Upper lobe of left lung (tissue), 6 donors: ENCODE data around the gene SF3A2. TPM values are rescaled to one million over a fixed set of nuclear protein-coding genes. Genes with fewer than 3 reads are reported as not detected.

Source experiments
- ATAC-seq, 2 donors: fragments of 200-7000 bp; cut with Tn5 transposase; one replicate each; pipeline ENCODE4 v1.9.1; 2022; ENCODE audit warnings: mild to moderate bottlenecking in 2 of 2, moderate library complexity in 2 of 2; ENCODE audit not compliant: low FRiP score in 2 of 2
- DNase-seq, 2 donors: peaks; one replicate each; pipeline ENCODE4 v3.0.0-alpha.2; 2019 to 2020
- H3K27ac ChIP-seq, 4 donors: fragments of 200-600 bp; sonication (generic); one replicate each; pipeline ENCODE4 v1.5.1; 2016 to 2019
- H3K27me3 ChIP-seq, 4 donors: fragments of 200-600 bp; sonication (generic); one replicate each; pipeline ENCODE4 v1.5.1; 2017 to 2019
- H3K36me3 ChIP-seq, 4 donors: fragments of 200-600 bp; sonication (generic); one replicate each; pipeline ENCODE4 v1.5.1; 2016 to 2019
- H3K4me1 ChIP-seq, 4 donors: fragments of 200-600 bp; sonication (generic); one replicate each; pipeline ENCODE4 v1.5.1; 2018 to 2019
- H3K4me3 ChIP-seq, 4 donors: fragments of 200-600 bp; sonication (generic); one replicate each; pipeline ENCODE4 v1.5.1; 2017 to 2019; ENCODE audit warnings: mild to moderate bottlenecking in 2 of 4, moderate library complexity in 1 of 4
- H3K9me3 ChIP-seq, 4 donors: fragments of 200-600 bp; sonication (generic); one replicate each; pipeline ENCODE4 v1.5.1; 2018 to 2019
- CTCF ChIP-seq, 6 experiments: fragments of 450-650 bp in 4 of 6; fragments of 200-600 bp in 2 of 6; sonication (generic) in 2 of 6; IDR thresholded peaks; one replicate each; pipeline ENCODE4 v1.5.1; 2016 to 2019; ENCODE audit warnings: antibody characterized with exemption in 6 of 6
- EP300 ChIP-seq, 4 donors: sonication (generic); formaldehyde crosslinking; IDR thresholded peaks; one replicate each; pipeline ENCODE4 v1.5.1; 2017; ENCODE audit warnings: antibody characterized with exemption in 4 of 4, control low read depth in 2 of 4
- POLR2A ChIP-seq, 4 donors: fragments of 450-650 bp; IDR thresholded peaks; one replicate each; pipeline ENCODE4 v1.5.1; 2016 to 2017; ENCODE audit warnings: antibody characterized with exemption in 4 of 4, mild to moderate bottlenecking in 2 of 4
- POLR2AphosphoS5 ChIP-seq, 2 donors: sonication (generic); formaldehyde crosslinking; IDR thresholded peaks; one replicate each; pipeline ENCODE4 v1.5.1; 2017; ENCODE audit warnings: antibody characterized with exemption in 2 of 2
- WGBS, 2 donors: methylation state at CpG; one replicate each; pipeline ENCODE4 v1.1.5; 2017 to 2018; 5-methylcytosine and 5-hydroxymethylcytosine counted together
- small RNA-seq, 4 donors: library from RNA; depleted of rRNA; stranded (forward); fragments of <200 nt; gene quantifications; one replicate each; pipeline ENCODE3, GENCODE V24; 2016
- total RNA-seq, 6 donors: library from RNA; depleted of rRNA in 4 of 6; stranded (reverse); fragments of >200 nt in 4 of 6; gene quantifications; one replicate each; pipeline versions ENCODE4 v1.1.0 to v1.2.1, GENCODE V29; 2016 to 2021
- donor health status: DM: no; HTN: no; CAD: no; lungs with moderate emphysema.
- donor health status: DM: no; HTN: yes; CAD: no; lungs with severe emphysema.

Gene SF3A2
- total RNA-seq, 6 donors from 2014 or later, result 39.8 to 104 (median 70.7) TPM

- ATAC-seq, result peak in 1 of 2 donors; percentile 43
- H3K36me3 ChIP-seq, result no peaks in the 10 kb centered on the region
- DNase-seq, result no peak
- H3K9me3 ChIP-seq, result no peaks in the 10 kb centered on the region
- no peak overlapping the region for H3K27ac ChIP-seq
- 39 to 44% methylated on average over 8 to 24 of the region's 26 CpGs for WGBS, 2 donors
- TF ChIP-seq POLR2A (IDR thresholded peaks at IDR 0.05), result no peak
- TF ChIP-seq EP300 (IDR thresholded peaks at IDR 0.05), result no peak
- TF ChIP-seq CTCF (IDR thresholded peaks at IDR 0.05), result no peak
- no peak for TF ChIP-seq POLR2AphosphoS5 (IDR thresholded peaks at IDR 0.05)
- H3K4me1 ChIP-seq, result peaks cover 22 to 33% (median 27%) of the 10 kb centered on the region in 4 donors
- H3K4me3 ChIP-seq, result no peak overlapping the region
- peaks cover 0 to 22% (median 17%) of the 10 kb centered on the region in 4 donors for H3K27me3 ChIP-seq
Observed at GRCh38 chr19:2294687-2295335, 58.2 kb downstream of the SF3A2 start.

GRCh38 chr19:2296141-2296540 lies 59.5 kb downstream of the SF3A2 start:
- Histone ChIP-seq H3K36me3 (no peaks in the 10 kb centered on the region), H3K4me3 (no peak overlapping the region), H3K27me3 (peaks cover 0 to 12% (median 7%) of the 10 kb centered on the region in 4 donors), H3K9me3 (no peaks in the 10 kb centered on the region), H3K4me1 (peaks cover 9 to 20% (median 14%) of the 10 kb centered on the region in 4 donors), H3K27ac (no peak overlapping the region)
- no peak for DNase-seq
- 80 to 83% methylated on average over 6 to 16 of the region's 16 CpGs for WGBS, 2 donors
- TF ChIP-seq POLR2AphosphoS5 (IDR thresholded peaks at IDR 0.05), result no peak
- TF ChIP-seq CTCF (IDR thresholded peaks at IDR 0.05), result no peak
- TF ChIP-seq EP300 (IDR thresholded peaks at IDR 0.05), result no peak
- no peak for TF ChIP-seq POLR2A (IDR thresholded peaks at IDR 0.05)
- ATAC-seq, result no peak

Small RNAs within 50 kb of the gene (small RNA-seq; reads per million reads assigned to genes)
- 0.22 to 1.4 (median 0.38) reads per million in 4 donors for gene MIR1227

Other genes with a start within 250 kb of the SF3A2 start
- 10 to 100 TPM; 49.0 to 87.3 (median 69.8) TPM for gene BTBD2, start 221.1 kb upstream of the SF3A2 start, total RNA-seq
- gene MKNK2, start 185.6 kb upstream of the SF3A2 start, total RNA-seq, result 100 to 1,000 TPM; 200 to 397 (median 264) TPM
- gene MOB3A, start 140.5 kb upstream of the SF3A2 start, total RNA-seq, result 100 to 1,000 TPM in 1 of 6 donors, 10 to 100 TPM in 5; 35.4 to 107 (median 60.7) TPM
- gene IZUMO4, start 139.9 kb upstream of the SF3A2 start, total RNA-seq, result 10 to 100 TPM in 2 of 6 donors, 1 to 10 TPM in 3, under 1 TPM in 1; 0.59 to 61.8 (median 6.4) TPM
- 100 to 1,000 TPM in 5 of 6 donors, 10 to 100 TPM in 1; 73.5 to 180 (median 115) TPM for gene AP3D1, start 85.3 kb upstream of the SF3A2 start, total RNA-seq
- gene DOT1L, start 72.9 kb upstream of the SF3A2 start, total RNA-seq, result 100 to 1,000 TPM in 1 of 6 donors, 10 to 100 TPM in 5; 30.3 to 104 (median 37.2) TPM
- 100 to 1,000 TPM in 2 of 6 donors, 10 to 100 TPM in 4; 67.2 to 114 (median 79.3) TPM for gene PLEKHJ1, start 495 bp upstream of the SF3A2 start, total RNA-seq
- gene AMH, start 12.5 kb downstream of the SF3A2 start, total RNA-seq, result 1 to 10 TPM; 1.1 to 6.3 (median 3.2) TPM
- gene JSRP1, start 19.6 kb downstream of the SF3A2 start, total RNA-seq, result 1 to 10 TPM in 3 of 6 donors, not detected in 3; 1.2 to 3.7 (median 1.7) TPM
- gene PEAK3, start 45.4 kb downstream of the SF3A2 start, total RNA-seq, result 1 to 10 TPM; 2.4 to 8.6 (median 4.6) TPM
- gene LINGO3, start 71.3 kb downstream of the SF3A2 start, total RNA-seq, result under 1 TPM in 3 of 6 donors, not detected in 3; 0.10 to 0.61 (median 0.17) TPM
- 100 to 1,000 TPM in 2 of 6 donors, 10 to 100 TPM in 4; 58.6 to 127 (median 89.8) TPM for gene LSM7, start 91.8 kb downstream of the SF3A2 start, total RNA-seq
- 100 to 1,000 TPM in 1 of 6 donors, 10 to 100 TPM in 5; 38.3 to 268 (median 61.7) TPM for gene SPPL2B, start 91.9 kb downstream of the SF3A2 start, total RNA-seq
- gene TMPRSS9, start 123.4 kb downstream of the SF3A2 start, total RNA-seq, result under 1 TPM in 4 of 6 donors, not detected in 2; 0.14 to 0.55 (median 0.26) TPM
- 10 to 100 TPM; 26.2 to 82.3 (median 40.0) TPM for gene TIMM13, start 190.8 kb downstream of the SF3A2 start, total RNA-seq
- 10 to 100 TPM; 15.7 to 49.7 (median 28.2) TPM for gene LMNB2, start 220.1 kb downstream of the SF3A2 start, total RNA-seq
- 100 to 1,000 TPM in 4 of 6 donors, 10 to 100 TPM in 2; 93.2 to 247 (median 139) TPM for gene GADD45B, start 239.3 kb downstream of the SF3A2 start, total RNA-seq